ENCODE data around the gene TTLL6.

GRCh38 chr17:48792033-48792798, 24.8 kb downstream of the TTLL6 start:
- TF ChIP-seq POLR2A (IDR thresholded peaks at IDR 0.05) (no peak), CTCF (IDR thresholded peaks at IDR 0.05) (no peak)

All from body of pancreas (tissue), 4 donors.